HCT116 (cell line): ENCODE measurements around the gene PANK4. TPM values are rescaled to one million over a fixed set of nuclear protein-coding genes. Genes with fewer than 3 reads are reported as not detected.

Experiments used
- ATAC-seq: fragments of 200-7000 bp; cut with Tn5 transposase; 2 replicates; pipeline ENCODE4 v1.9.1; 2020; ENCODE audit warnings: mild to moderate bottlenecking, moderate library complexity
- BruUV-seq: library from RNA; stranded (reverse); fragments of 400-500 nt; replicated peaks from 2 replicates; lab custom pipeline; 2021; lab: Mats Ljungman, UMichigan
- CTCF ChIA-PET: fragments of 300-600 bp; sonication (Branson Sonifier 250); formaldehyde crosslinking; loops from one replicate; lab custom pipeline; 2021; ENCODE audit warnings: antibody characterized with exemption; lab: Charles Lee
- POLR2A ChIA-PET: fragments of 300-600, 350-600 bp; sonication (Branson Sonifier 250); formaldehyde crosslinking; loops from one replicate; lab custom pipeline; 2021; ENCODE audit warnings: antibody characterized with exemption; lab: Charles Lee
- RAD21 ChIA-PET, 2 experiments: fragments of 300-600 bp; sonication (Branson Sonifier 250); formaldehyde crosslinking; loops; one replicate each; lab custom pipeline; 2023; ENCODE audit warnings: low total read pairs in 2 of 2; ENCODE audit not compliant: uncharacterized antibody in 2 of 2, unreplicated experiment in 2 of 2, low non-redundant PET in 1 of 2; lab: Charles Lee
- DNase-seq: peaks from one replicate; pipeline ENCODE4 v3.0.0-alpha.2; 2010; ENCODE audit warnings: low read depth, low spot score
- H2AFZ ChIP-seq: fragments of 200-600 bp; shearing (Covaris generic), sonication (generic); 2 replicates; pipeline ENCODE4 v1.6.1; 2017; ENCODE audit warnings: low read depth, mixed run types, mixed read lengths, antibody characterized with exemption, low read length; ENCODE audit not compliant: poor library complexity, severe bottlenecking
- H3K27ac ChIP-seq: 2 replicates; pipeline ENCODE4 v1.5.1; 2012; ENCODE audit warnings: low read depth, low read length
- H3K27me3 ChIP-seq: fragments of 200-600 bp; sonication (generic); 2 replicates; pipeline ENCODE4 v1.6.1; 2016; ENCODE audit warnings: mixed run types, low read length, mixed read lengths; ENCODE audit not compliant: insufficient read depth
- H3K36me3 ChIP-seq, 2 experiments: fragments of 200-500 bp in 1 of 2; fragments of 200-600 bp in 1 of 2; sonication (Bioruptor generic) in 1 of 2; sonication (generic) in 1 of 2; 2 replicates each; pipeline versions ENCODE4 v1.5.1 to v1.6.1; 2014 to 2016; ENCODE audit warnings: low read length in 2 of 2, inconsistent platforms in 1 of 2, mixed read lengths in 1 of 2, mixed run types in 1 of 2; ENCODE audit not compliant: insufficient read depth in 2 of 2, control insufficient read depth in 1 of 2
- H3K4me1 ChIP-seq, 2 experiments: fragments of 200-600 bp in 1 of 2; sonication (generic) in 1 of 2; 2 replicates each; pipeline versions ENCODE4 v1.5.1 to v1.6.1; 2012 to 2017; ENCODE audit warnings: low read length in 2 of 2, inconsistent platforms in 1 of 2, mild to moderate bottlenecking in 1 of 2, mixed read lengths in 1 of 2, mixed run types in 1 of 2, moderate library complexity in 1 of 2; ENCODE audit not compliant: insufficient read depth in 2 of 2, control insufficient read depth in 1 of 2
- H3K4me2 ChIP-seq: fragments of 200-600 bp; sonication (generic); 2 replicates; pipeline ENCODE4 v1.6.1; 2017; ENCODE audit warnings: mixed run types, low read length, mixed read lengths
- H3K4me3 ChIP-seq, 2 experiments: fragments of 200-600 bp in 1 of 2; sonication (generic) in 1 of 2; replicated peaks in 1 of 2; 2 replicates each; pipeline ENCODE4 v1.5.1; 2011 to 2016; ENCODE audit warnings: low read length in 2 of 2, control low read depth in 1 of 2, low read depth in 1 of 2, mild to moderate bottlenecking in 1 of 2, mixed read lengths in 1 of 2, mixed run types in 1 of 2
- H3K79me2 ChIP-seq: fragments of 200-600 bp; sonication (generic); 2 replicates; pipeline ENCODE4 v1.6.1; 2017; ENCODE audit warnings: mild to moderate bottlenecking, mixed run types, low read length, moderate library complexity, mixed read lengths; ENCODE audit not compliant: insufficient read depth
- H3K9ac ChIP-seq: fragments of 200-600 bp; sonication (generic); 2 replicates; pipeline ENCODE4 v1.6.1; 2016; ENCODE audit warnings: low read length, mixed read lengths
- H3K9me2 ChIP-seq: fragments of 200-600 bp; sonication (generic), shearing (Covaris generic); 2 replicates; pipeline ENCODE4 v1.6.1; 2017; ENCODE audit warnings: mixed run types, mild to moderate bottlenecking, moderate library complexity; ENCODE audit not compliant: insufficient read depth
- H3K9me3 ChIP-seq, 2 experiments: fragments of 200-500 bp in 1 of 2; fragments of 200-600 bp in 1 of 2; sonication (Bioruptor generic) in 1 of 2; sonication (generic) in 1 of 2; 2 replicates each; pipeline ENCODE4 v1.6.1; 2014 to 2017; ENCODE audit warnings: low read length in 2 of 2, mixed read lengths in 2 of 2, inconsistent platforms in 1 of 2, low read depth in 1 of 2, mild to moderate bottlenecking in 1 of 2, mixed run types in 1 of 2, moderate library complexity in 1 of 2; ENCODE audit not compliant: control insufficient read depth in 1 of 2, insufficient read depth in 1 of 2
- H4K20me1 ChIP-seq: fragments of 200-600 bp; sonication (generic), shearing (Covaris generic); 2 replicates; pipeline ENCODE4 v1.6.1; 2017; ENCODE audit warnings: mixed run types, mild to moderate bottlenecking, moderate library complexity; ENCODE audit not compliant: insufficient read depth
- ATF3 ChIP-seq: IDR thresholded peaks from 2 replicates; pipeline ENCODE4 v1.6.1; 2012
- CBX3 ChIP-seq: IDR thresholded peaks from 2 replicates; pipeline ENCODE4 v1.6.1; 2012; ENCODE audit warnings: low read depth
- CEBPB ChIP-seq: IDR thresholded peaks from 2 replicates; pipeline ENCODE4 v1.6.1; 2012; ENCODE audit warnings: low read depth
- EGR1 ChIP-seq: IDR thresholded peaks from 2 replicates; pipeline ENCODE4 v1.6.1; 2012; ENCODE audit warnings: low read depth
- ELF1 ChIP-seq: IDR thresholded peaks from 2 replicates; pipeline ENCODE4 v1.6.1; 2012; ENCODE audit warnings: low read depth, borderline replicate concordance
- EZH2 ChIP-seq: fragments of 200-600 bp; sonication (generic); IDR thresholded peaks from 2 replicates; pipeline ENCODE4 v1.6.1; 2017; ENCODE audit warnings: antibody characterized with exemption, mixed run types
- EZH2phosphoT487 ChIP-seq: fragments of 200-600 bp; IDR thresholded peaks from 2 replicates; pipeline ENCODE4 v1.6.1; 2018; ENCODE audit warnings: antibody characterized with exemption, borderline replicate concordance
- FOSL1 ChIP-seq: IDR thresholded peaks from 2 replicates; pipeline ENCODE4 v1.6.1; 2012; ENCODE audit warnings: low read depth
- JUND ChIP-seq: IDR thresholded peaks from 2 replicates; pipeline ENCODE4 v1.6.1; 2012
- MAX ChIP-seq: IDR thresholded peaks from 2 replicates; pipeline ENCODE4 v1.6.1; 2012
- POLR2A ChIP-seq: IDR thresholded peaks from 2 replicates; pipeline ENCODE4 v1.7.0; 2011; ENCODE audit warnings: borderline replicate concordance; ENCODE audit not compliant: insufficient read depth, insufficient read length; ENCODE audit errors: extremely low read depth
- POLR2AphosphoS5 ChIP-seq: IDR thresholded peaks from 2 replicates; pipeline ENCODE4 v1.6.1; 2011; ENCODE audit warnings: mild to moderate bottlenecking, low read depth, low read length, moderate library complexity
- REST ChIP-seq: IDR thresholded peaks from 2 replicates; pipeline ENCODE4 v1.6.1; 2012; ENCODE audit warnings: low read depth
- SIN3A ChIP-seq: IDR thresholded peaks from 2 replicates; pipeline ENCODE4 v1.6.1; 2012; ENCODE audit warnings: low read depth
- SRF ChIP-seq: IDR thresholded peaks from 2 replicates; pipeline ENCODE4 v1.6.1; 2012; ENCODE audit warnings: low read depth
- ZBTB33 ChIP-seq: IDR thresholded peaks from 2 replicates; pipeline ENCODE4 v1.6.1; 2011; ENCODE audit warnings: mild to moderate bottlenecking, low read length, moderate library complexity; ENCODE audit not compliant: insufficient replicate concordance; ENCODE audit errors: extremely low read depth
- ZNF274 ChIP-seq: fragments of 200-500 bp; sonication (Bioruptor generic); IDR thresholded peaks from 2 replicates; pipeline ENCODE4 v1.6.1; 2014; ENCODE audit warnings: mild to moderate bottlenecking, low read depth, low read length, inconsistent platforms
- intact Hi-C: fragments of 100-400 bp; cut with micrococcal nuclease; formaldehyde crosslinking; loops from 2 replicates; pipeline ENCODE4 v1.10.0; 2022
- total RNA-seq: library from RNA; stranded (reverse); gene quantifications from one replicate; pipeline ENCODE4 v1.2.1, GENCODE V29; 2021; ENCODE audit not compliant: unreplicated experiment

The PANK4 gene
- total RNA-seq, 1 experiment from 2014 or later: 38.5 TPM

- Histone ChIP-seq H3K9me2 (no peaks in the 10 kb centered on the region), H3K9ac (no peak overlapping the region), H3K36me3 (peaks cover 15 to 22% of the 10 kb centered on the region in 2 experiments; a peak in 3 of 4 replicates), H3K4me1 (no peaks in the 10 kb centered on the region), H3K4me3 (no peak overlapping the region), H4K20me1 (no peaks in the 10 kb centered on the region), H3K9me3 (no peaks in the 10 kb centered on the region)
- RAD21 ChIA-PET: no interaction called here
- TF ChIP-seq POLR2A: no peak
- TF ChIP-seq CEBPB: no peak
- TF ChIP-seq POLR2AphosphoS5: no peak
- no peak for TF ChIP-seq EZH2
- no peak for TF ChIP-seq FOSL1
- no peak for TF ChIP-seq ATF3
- TF ChIP-seq ELF1: no peak
- TF ChIP-seq, all 23 proteins: peak for 0
- H2AFZ ChIP-seq: no peak overlapping the region
- no TSS peak for BruUV-seq
- ChIA-PET CTCF (no interaction called here), POLR2A (no interaction called here)
- no peak overlapping the region for H3K4me2 ChIP-seq
- H3K27ac ChIP-seq: no peak overlapping the region
- no peaks in the 10 kb centered on the region for H3K27me3 ChIP-seq
- ATAC-seq: no peak
- intact Hi-C loops: no loop called here
- H3K79me2 ChIP-seq: peaks cover 9% of the 10 kb centered on the region
- DNase-seq: no peak
Measured at GRCh38 chr1:2516946-2517345, 9.4 kb downstream of the PANK4 start.

GRCh38 chr1:2516124-2516523 lies 10.3 kb downstream of the PANK4 start:
- H2AFZ ChIP-seq: no peak overlapping the region
- no peaks in the 10 kb centered on the region for H3K9me3 ChIP-seq
- no peaks in the 10 kb centered on the region for H3K9me2 ChIP-seq
- no peak overlapping the region for H3K9ac ChIP-seq
- CTCF ChIA-PET: no interaction called here
- H3K4me1 ChIP-seq: no peaks in the 10 kb centered on the region
- DNase-seq (no peak), ATAC-seq (no peak)
- no peaks in the 10 kb centered on the region for H4K20me1 ChIP-seq
- peaks cover under 1% of the 10 kb centered on the region; the same call in 1 of the 2 replicates for H3K79me2 ChIP-seq
- H3K27ac ChIP-seq: no peak overlapping the region
- BruUV-seq: no TSS peak
- POLR2A ChIA-PET: no interaction called here
- no peak overlapping the region for H3K4me3 ChIP-seq
- intact Hi-C loops: no loop called here
- H3K27me3 ChIP-seq: no peaks in the 10 kb centered on the region
- RAD21 ChIA-PET: no interaction called here
- peaks cover 22% of the 10 kb centered on the region in 2 experiments; a peak in 3 of 4 replicates for H3K36me3 ChIP-seq
- H3K4me2 ChIP-seq: no peak overlapping the region
- TF ChIP-seq ZNF274: no peak
- TF ChIP-seq EZH2: no peak
- no peak for TF ChIP-seq MAX
- TF ChIP-seq REST: no peak
- TF ChIP-seq FOSL1: no peak
- no peak for TF ChIP-seq CBX3
- no peak for TF ChIP-seq SIN3A
- no peak for TF ChIP-seq POLR2A
- no peak for TF ChIP-seq SRF
- TF ChIP-seq EGR1: no peak
- TF ChIP-seq JUND: no peak
- no peak for TF ChIP-seq ZBTB33
- no peak for TF ChIP-seq EZH2phosphoT487
